B cell (primary cell): ENCODE measurements around the gene PPP6R3.

Source experiments
- EZH2 ChIP-seq: IDR thresholded peaks from 2 replicates; pipeline ENCODE4 v1.6.1; 2012; ENCODE audit warnings: borderline replicate concordance, low read depth, mild to moderate bottlenecking, moderate library complexity, low read length; ENCODE audit not compliant: insufficient read depth, poor library complexity, severe bottlenecking
- TF ChIP-seq, protein P1 (sequence below): fragments of 200-600 bp; IDR thresholded peaks from one replicate; pipeline ENCODE4 v1.8.0; 2022; ENCODE audit warnings: antibody characterized with exemption, mild to moderate bottlenecking

DNA sequence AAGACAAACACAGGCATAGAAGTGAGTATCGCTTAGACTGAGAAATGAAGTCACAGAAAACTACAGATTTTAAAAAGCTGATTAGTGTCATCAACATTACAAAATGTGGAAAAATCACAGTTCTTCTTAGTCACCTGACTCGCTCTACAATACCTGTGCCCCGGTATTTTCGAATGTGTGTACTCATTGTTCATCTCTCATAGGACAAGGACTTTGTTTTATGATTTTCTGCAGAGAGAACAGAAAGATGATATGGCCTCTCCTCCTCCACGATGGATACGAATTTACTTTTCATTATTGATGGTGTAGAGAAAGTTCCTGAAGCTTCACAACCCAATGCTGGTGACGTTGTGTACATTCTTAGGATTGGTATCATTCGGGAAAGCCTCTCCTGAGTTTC is 194.4 kb downstream of the PPP6R3 start:
- TF ChIP-seq, protein P1, sequence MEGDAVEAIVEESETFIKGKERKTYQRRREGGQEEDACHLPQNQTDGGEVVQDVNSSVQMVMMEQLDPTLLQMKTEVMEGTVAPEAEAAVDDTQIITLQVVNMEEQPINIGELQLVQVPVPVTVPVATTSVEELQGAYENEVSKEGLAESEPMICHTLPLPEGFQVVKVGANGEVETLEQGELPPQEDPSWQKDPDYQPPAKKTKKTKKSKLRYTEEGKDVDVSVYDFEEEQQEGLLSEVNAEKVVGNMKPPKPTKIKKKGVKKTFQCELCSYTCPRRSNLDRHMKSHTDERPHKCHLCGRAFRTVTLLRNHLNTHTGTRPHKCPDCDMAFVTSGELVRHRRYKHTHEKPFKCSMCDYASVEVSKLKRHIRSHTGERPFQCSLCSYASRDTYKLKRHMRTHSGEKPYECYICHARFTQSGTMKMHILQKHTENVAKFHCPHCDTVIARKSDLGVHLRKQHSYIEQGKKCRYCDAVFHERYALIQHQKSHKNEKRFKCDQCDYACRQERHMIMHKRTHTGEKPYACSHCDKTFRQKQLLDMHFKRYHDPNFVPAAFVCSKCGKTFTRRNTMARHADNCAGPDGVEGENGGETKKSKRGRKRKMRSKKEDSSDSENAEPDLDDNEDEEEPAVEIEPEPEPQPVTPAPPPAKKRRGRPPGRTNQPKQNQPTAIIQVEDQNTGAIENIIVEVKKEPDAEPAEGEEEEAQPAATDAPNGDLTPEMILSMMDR, result no peak
- TF ChIP-seq EZH2, result no peak
